Erythroblast (primary cell): Measurements from ENCODE around the gene GLRX5.

Experiments
- DNase-seq, 2 experiments: peaks; one replicate each; lab custom pipeline; 2025; lab: John Stamatoyannopoulos, UW
- GATA1 ChIP-seq: IDR thresholded peaks from 2 replicates; pipeline ENCODE4 v1.6.1; 2011; ENCODE audit warnings: low read depth, mild to moderate bottlenecking, control low read depth, low read length, moderate library complexity
- POLR2A ChIP-seq: IDR thresholded peaks from 2 replicates; pipeline ENCODE4 v1.6.1; 2011; ENCODE audit warnings: mild to moderate bottlenecking, low read length

GLRX5 gene

DNA sequence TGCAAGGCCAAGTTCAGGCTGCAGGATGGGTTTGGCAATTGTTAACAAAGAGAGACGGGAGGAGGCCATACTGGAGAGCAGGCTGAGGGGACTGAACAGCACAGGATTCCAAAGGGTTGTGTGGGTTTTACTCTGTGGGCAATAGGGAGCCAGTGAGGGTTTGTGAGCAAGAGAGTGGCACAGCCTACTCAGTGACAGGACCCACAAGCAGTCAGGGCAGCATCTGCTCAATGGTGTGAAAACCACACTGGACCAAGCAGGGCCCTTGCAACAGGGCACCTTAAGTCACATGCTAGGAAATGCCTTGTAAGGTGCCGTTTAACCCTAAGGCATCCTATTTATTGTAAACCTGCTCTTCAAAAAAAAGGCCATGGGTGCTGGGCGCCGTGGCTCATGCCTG lies 40.4 kb upstream of the GLRX5 start:
- TF ChIP-seq POLR2A (no peak), GATA1 (no peak)
- no peak for DNase-seq

GRCh38 chr14:95495076-95495475 lies 39.8 kb upstream of the GLRX5 start:
- no peak for DNase-seq
- TF ChIP-seq GATA1 (no peak), POLR2A (no peak)

- TF ChIP-seq POLR2A (no peak), GATA1 (no peak)
- no peak for DNase-seq
Measured at GRCh38 chr14:95495538-95496025, 39.3 kb upstream of the GLRX5 start.

GRCh38 chr14:95496111-95496681 lies 38.7 kb upstream of the GLRX5 start:
- no peak for DNase-seq

GRCh38 chr14:95496690-95497259 lies 38.1 kb upstream of the GLRX5 start:
- no peak for DNase-seq
- TF ChIP-seq POLR2A = no peak
- TF ChIP-seq GATA1 = no peak

More at GRCh38 chr14:95496111-95496681, 38.7 kb upstream of the GLRX5 start:
- no peak for TF ChIP-seq GATA1
- no peak for TF ChIP-seq POLR2A

GRCh38 chr14:95497561-95498011 lies 37.3 kb upstream of the GLRX5 start:
- no peak for TF ChIP-seq GATA1
- no peak for TF ChIP-seq POLR2A
- no peak for DNase-seq

DNA sequence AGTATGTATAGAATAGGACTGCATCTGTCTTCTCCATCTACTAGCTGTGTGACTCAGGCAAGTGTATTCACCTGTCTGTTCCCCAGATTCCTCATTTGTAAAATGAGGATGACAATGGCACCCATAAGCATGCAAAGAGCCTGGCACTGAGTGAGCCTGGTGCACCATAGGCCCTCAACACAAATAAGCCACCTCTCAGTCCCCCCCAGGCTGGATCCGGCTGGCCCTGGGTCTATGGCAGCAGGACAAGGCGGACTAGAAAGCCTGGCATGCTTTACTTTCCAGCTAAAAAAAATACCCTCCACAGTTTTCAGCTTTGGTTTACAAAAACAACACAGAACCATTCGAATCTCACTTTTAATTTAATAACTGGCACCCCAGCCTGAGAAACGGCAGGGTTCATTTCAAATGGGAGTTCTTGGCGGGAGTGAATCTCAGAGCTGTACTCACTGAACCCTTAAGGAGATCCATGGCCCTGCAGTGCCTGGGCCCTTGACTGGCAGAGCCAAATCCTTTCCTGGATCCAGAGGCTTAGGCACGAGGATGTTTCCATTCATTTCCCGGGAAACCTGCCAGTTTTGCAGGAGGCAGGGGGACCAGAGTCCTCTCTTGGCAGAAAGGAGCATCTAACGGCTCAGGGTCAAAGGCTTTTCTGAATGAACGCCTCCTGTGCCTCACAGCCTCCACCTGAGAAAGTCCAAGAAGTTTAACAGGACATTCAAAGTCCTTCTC lies 36.1 kb upstream of the GLRX5 start:
- TF ChIP-seq GATA1 (no peak), POLR2A (no peak)

GRCh38 chr14:95499354-95499750 lies 35.5 kb upstream of the GLRX5 start:
- TF ChIP-seq POLR2A (no peak), GATA1 (no peak)
- peak in 1 of 2 experiments; percentile 26 for DNase-seq

More for the DNA sequence above, 36.1 kb upstream of the GLRX5 start:
- no peak for DNase-seq

DNA sequence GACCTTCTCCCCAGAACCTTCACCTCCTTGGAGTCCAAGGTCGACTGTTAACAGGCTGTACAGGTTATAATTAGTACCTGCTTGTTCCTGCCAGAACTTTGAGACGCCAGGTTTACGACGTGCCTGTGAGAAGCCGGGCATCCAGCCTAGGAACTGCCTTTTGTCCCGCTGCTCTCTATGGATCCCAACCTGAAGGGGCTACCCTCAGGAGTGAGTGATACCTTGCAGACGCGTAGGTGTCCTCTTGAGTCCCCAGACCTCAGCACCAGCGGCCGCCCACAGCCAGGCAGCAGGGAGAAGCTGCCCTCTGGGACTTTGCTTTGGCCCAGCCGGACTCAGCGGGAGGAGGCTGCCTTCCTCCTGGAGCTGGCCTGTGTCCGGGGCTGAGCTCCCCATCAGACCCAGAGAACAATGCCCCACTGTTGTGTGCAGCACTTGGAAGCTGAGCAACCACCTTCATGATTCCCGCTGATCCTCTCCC lies 34.6 kb upstream of the GLRX5 start:
- TF ChIP-seq GATA1 (no peak), POLR2A (no peak)
- no peak for DNase-seq

GRCh38 chr14:95500772-95501401 lies 34.0 kb upstream of the GLRX5 start:
- peak in 1 of 2 experiments; percentile 43 for DNase-seq
- TF ChIP-seq POLR2A = no peak
- no peak for TF ChIP-seq GATA1

- TF ChIP-seq POLR2A (no peak), GATA1 (no peak)
- no peak for DNase-seq
Measured at GRCh38 chr14:95502381-95502950, 32.4 kb upstream of the GLRX5 start.

DNA sequence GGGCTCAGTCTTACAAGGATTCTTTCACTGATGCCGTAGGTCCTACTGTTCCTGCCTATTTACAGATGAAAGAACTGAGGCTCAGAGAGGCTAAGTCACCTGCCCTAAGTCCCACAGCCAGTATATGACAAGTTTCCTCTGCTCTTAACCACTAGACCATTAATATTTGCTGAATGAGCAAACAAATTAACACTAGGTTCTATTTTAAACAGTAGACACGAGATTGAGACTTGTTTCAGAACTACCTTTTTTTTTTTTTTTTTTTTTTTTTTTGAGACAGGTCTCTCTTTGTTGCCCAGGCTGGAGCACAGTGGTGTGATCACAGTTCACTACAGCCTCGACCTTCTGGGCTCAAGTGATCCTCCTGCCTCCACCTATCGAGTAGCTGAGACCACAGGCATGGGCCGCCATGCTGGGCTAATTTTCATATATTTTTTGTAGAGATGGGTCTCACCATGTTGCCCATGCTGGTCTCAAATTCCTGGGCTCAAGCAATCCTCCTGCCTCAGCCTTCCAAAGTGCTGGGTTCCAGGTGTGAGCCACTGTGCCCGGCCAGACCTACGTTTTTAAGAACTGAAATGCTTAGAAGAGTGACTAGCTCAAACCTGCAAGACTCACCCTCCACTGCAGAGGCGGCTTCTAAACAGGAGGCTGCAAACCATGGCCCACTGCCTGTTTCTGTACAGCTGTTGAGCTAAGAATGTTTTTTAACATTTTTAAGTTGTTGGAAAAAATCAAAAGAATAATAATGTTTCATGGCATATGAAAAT lies 31.3 kb upstream of the GLRX5 start:
- no peak for TF ChIP-seq POLR2A
- TF ChIP-seq GATA1 = no peak

More for the DNA sequence above, 31.3 kb upstream of the GLRX5 start:
- DNase-seq = no peak
